Keratinocyte (primary cell): ENCODE measurements around the gene NTSR1. TPM values are rescaled to one million over a fixed set of nuclear protein-coding genes. Genes with fewer than 3 reads are reported as not detected.

Experiments
- DNase-seq: peaks from one replicate; pipeline ENCODE4 v3.0.0-alpha.2; 2011; ENCODE audit warnings: low read depth, missing footprints, low spot score
- FAIRE-seq: peaks from 2 replicates; lab custom pipeline; 2011; peaks lifted over from hg19 to GRCh38; lab: Jason Lieb, UNC
- H2AFZ ChIP-seq: 2 replicates; pipeline ENCODE4 v1.6.0; 2012; ENCODE audit warnings: low read length, control low read depth, inconsistent platforms; ENCODE audit not compliant: control insufficient read depth
- H3K27ac ChIP-seq: 2 replicates; pipeline ENCODE4 v1.5.1; 2011; ENCODE audit warnings: low read length; ENCODE audit not compliant: control insufficient read depth, insufficient read depth
- H3K27me3 ChIP-seq: 3 replicates; pipeline ENCODE4 v1.6.0; 2011; ENCODE audit warnings: low read length; ENCODE audit not compliant: control insufficient read depth, insufficient read depth; ENCODE audit errors: extremely low read depth
- H3K36me3 ChIP-seq, 2 experiments: 2 replicates in 1 of 2; 3 replicates in 1 of 2; pipeline ENCODE4 v1.5.1; 2011; ENCODE audit warnings: low read length in 2 of 2, mild to moderate bottlenecking in 1 of 2; ENCODE audit not compliant: control insufficient read depth in 2 of 2, insufficient read depth in 2 of 2; ENCODE audit errors: extremely low read depth in 1 of 2
- H3K4me1 ChIP-seq: 3 replicates; pipeline ENCODE4 v1.5.1; 2011; ENCODE audit warnings: low read length; ENCODE audit not compliant: control insufficient read depth, insufficient read depth; ENCODE audit errors: extremely low read depth
- H3K4me2 ChIP-seq: 3 replicates; pipeline ENCODE4 v1.6.0; 2011; ENCODE audit warnings: low read depth, low read length; ENCODE audit not compliant: control insufficient read depth, insufficient read depth; ENCODE audit errors: extremely low read depth
- H3K4me3 ChIP-seq, 3 experiments: fragments of 200-600 bp in 1 of 3; sonication (generic) in 1 of 3; 2 replicates in 2 of 3; 3 replicates in 1 of 3; pipeline ENCODE4 v1.5.1; 2011 to 2016; ENCODE audit warnings: low read length in 3 of 3, mild to moderate bottlenecking in 3 of 3, control low read depth in 2 of 3, inconsistent platforms in 1 of 3, low read depth in 1 of 3, mixed read lengths in 1 of 3, mixed run types in 1 of 3, moderate library complexity in 1 of 3; ENCODE audit not compliant: control insufficient read depth in 2 of 3, insufficient read depth in 2 of 3; ENCODE audit errors: extremely low read depth in 1 of 3
- H3K79me2 ChIP-seq: 2 replicates; pipeline ENCODE4 v1.6.0; 2012; ENCODE audit warnings: low read length; ENCODE audit not compliant: control insufficient read depth, insufficient read depth
- H3K9ac ChIP-seq: 3 replicates; pipeline ENCODE4 v1.6.0; 2011; ENCODE audit warnings: low read length; ENCODE audit not compliant: control insufficient read depth, insufficient read depth; ENCODE audit errors: extremely low read depth
- H3K9me1 ChIP-seq: 3 replicates; pipeline ENCODE4 v1.6.0; 2011; ENCODE audit warnings: low read length; ENCODE audit not compliant: control insufficient read depth, insufficient read depth; ENCODE audit errors: extremely low read depth
- H3K9me3 ChIP-seq: 2 replicates; pipeline ENCODE4 v1.5.1; 2012; ENCODE audit warnings: low read depth, low read length; ENCODE audit not compliant: control insufficient read depth
- H4K20me1 ChIP-seq: 3 replicates; pipeline ENCODE4 v1.6.0; 2011; ENCODE audit warnings: low read length; ENCODE audit not compliant: control insufficient read depth, insufficient read depth; ENCODE audit errors: extremely low read depth
- CTCF ChIP-seq, 3 experiments: IDR thresholded peaks in 1 of 3; conservative IDR thresholded peaks in 1 of 3; optimal IDR thresholded peaks in 1 of 3; 2 replicates in 2 of 3; 3 replicates in 1 of 3; pipeline versions ENCODE3 to v1.5.1; 2011; ENCODE audit warnings: low read length in 3 of 3, mild to moderate bottlenecking in 3 of 3, moderate library complexity in 2 of 3, control low read depth in 1 of 3, inconsistent platforms in 1 of 3; ENCODE audit not compliant: insufficient read depth in 2 of 3; ENCODE audit errors: extremely low read depth in 1 of 3
- EZH2 ChIP-seq: IDR thresholded peaks from one replicate; pipeline ENCODE4 v1.6.1; 2012; ENCODE audit warnings: inconsistent platforms, mild to moderate bottlenecking, low read length, moderate library complexity
- dilution Hi-C: fragments of 300-500 bp; cut with MboI; formaldehyde crosslinking; loops from one replicate; pipeline ENCODE4 v1.7.0; 2020; ENCODE audit warnings: low sequenced_read_pairs; ENCODE audit not compliant: extremely low pct_ligation_motif_present
- polyA plus RNA-seq, 5 experiments: library from polyadenylated mRNA; depleted of rRNA in 3 of 5; stranded (reverse) in 3 of 5; stranded (forward) in 1 of 5; unstranded in 1 of 5; fragments of >200 nt; gene quantifications; 1 replicate in 1 of 5; 2 replicates in 3 of 5; 3 replicates in 1 of 5; pipeline versions ENCODE4 v1.2.1 to v1.2.3, GENCODE V29; 2011 to 2012; ENCODE audit warnings: missing spikeins in 2 of 5, low read depth in 1 of 5, low replicate concordance in 1 of 5

Gene NTSR1
- polyA plus RNA-seq, 1 donor (not counting 4 experiments of a cell fraction or from before 2014, with no cell fraction given) = 0.55 TPM

GRCh38 chr20:62716941-62717310 lies 8.3 kb downstream of the NTSR1 start:
- TF ChIP-seq CTCF (optimal IDR thresholded peaks at IDR 0.05 in 1 of 3, IDR thresholded peaks at IDR 0.05 in 1 of 3, conservative IDR thresholded peaks at IDR 0.05 in 1 of 3; ENCODE audit: extremely low read depth in 1 of 3, insufficient read depth in 2 of 3, low read length in 3 of 3) (no peak), EZH2 (no peak)
- no peaks in the 10 kb centered on the region for H3K4me1 ChIP-seq
- FAIRE-seq = no peak
- no peaks in the 10 kb centered on the region for H4K20me1 ChIP-seq
- dilution Hi-C loops = no loop called here
- H3K9me1 ChIP-seq = peaks cover 2% of the 10 kb centered on the region
- no peak for DNase-seq
- H3K27me3 ChIP-seq = peaks cover 24% of the 10 kb centered on the region
- H2AFZ ChIP-seq = no peak overlapping the region
- no peaks in the 10 kb centered on the region for H3K9me3 ChIP-seq
- no peak overlapping the region for H3K4me2 ChIP-seq
- H3K36me3 ChIP-seq = no peaks in the 10 kb centered on the region
- no peak overlapping the region for H3K4me3 ChIP-seq
- H3K79me2 ChIP-seq = no peaks in the 10 kb centered on the region
- H3K9ac ChIP-seq = no peak overlapping the region
- no peak overlapping the region for H3K27ac ChIP-seq

GRCh38 chr20:62717933-62718332 lies 9.3 kb downstream of the NTSR1 start:
- H3K36me3 ChIP-seq = no peaks in the 10 kb centered on the region
- no peaks in the 10 kb centered on the region for H3K4me1 ChIP-seq
- dilution Hi-C loops = no loop called here
- H4K20me1 ChIP-seq = no peaks in the 10 kb centered on the region
- peaks cover 22% of the 10 kb centered on the region for H3K27me3 ChIP-seq
- H3K27ac ChIP-seq = no peak overlapping the region
- TF ChIP-seq EZH2 = no peak
- no peak for TF ChIP-seq CTCF (optimal IDR thresholded peaks at IDR 0.05 in 1 of 3, IDR thresholded peaks at IDR 0.05 in 1 of 3, conservative IDR thresholded peaks at IDR 0.05 in 1 of 3; ENCODE audit: extremely low read depth in 1 of 3, insufficient read depth in 2 of 3, low read length in 3 of 3)
- H3K9me3 ChIP-seq = no peaks in the 10 kb centered on the region
- no peak overlapping the region for H2AFZ ChIP-seq
- H3K9me1 ChIP-seq = peaks cover 2% of the 10 kb centered on the region
- no peak overlapping the region for H3K4me3 ChIP-seq
- H3K79me2 ChIP-seq = no peaks in the 10 kb centered on the region
- DNase-seq = no peak
- FAIRE-seq = no peak
- no peak overlapping the region for H3K9ac ChIP-seq
- no peak overlapping the region for H3K4me2 ChIP-seq
